ENCODE results near the gene TRAPPC8.

The TRAPPC8 gene
- long read RNA-seq, full-length matches to known transcripts = 1 of 9 reads
- long read RNA-seq, partial matches to known transcripts = 8 of 9 reads
- long read RNA-seq, other reads (novel, unspliced or antisense) = 0 of 9 reads

GRCh38 chr18:31942999-31943877 is at the start of gene TRAPPC8:
Gene TRAPPC8 (minus strand): TSS chr18:31943128. CDS start chr18:31942764, 364 bp downstream.
- peak; percentile 99 to 100 for DNase-seq (ENCODE audit: low read depth in 1 of 2, low spot score in 1 of 2)
- peak within 1 kb of the TSS; percentile 93 for H3K27ac ChIP-seq (replicated peaks)
- peak within 1 kb of the TSS; percentile 89 for H3K4me3 ChIP-seq (replicated peaks; ENCODE audit: insufficient read depth, low read length)
- H3K27me3 ChIP-seq (ENCODE audit: insufficient read depth, poor library complexity, severe bottlenecking) = no peaks in the 10 kb centered on the region
- peak; percentile 73 for TF ChIP-seq GABPA (IDR thresholded peaks at IDR 0.05; ENCODE audit: low read depth)
- TF ChIP-seq POLR2AphosphoS5 (IDR thresholded peaks at IDR 0.05; ENCODE audit: low read depth) = peak; percentile 87
- TF ChIP-seq CTCF (IDR thresholded peaks at IDR 0.05; ENCODE audit: insufficient read depth, low read length) = no peak
- no peak for TF ChIP-seq REST (IDR thresholded peaks at IDR 0.05; ENCODE audit: insufficient replicate concordance, low read depth)
- TF ChIP-seq SPI1 (IDR thresholded peaks at IDR 0.05; ENCODE audit: borderline replicate concordance, low read depth) = peak; percentile 90

- no peak overlapping the region for H3K4me3 ChIP-seq (replicated peaks; ENCODE audit: insufficient read depth, low read length)
- no peak overlapping the region for H3K27ac ChIP-seq (replicated peaks)
- TF ChIP-seq POLR2AphosphoS5 (IDR thresholded peaks at IDR 0.05; ENCODE audit: low read depth) (no peak), SPI1 (IDR thresholded peaks at IDR 0.05; ENCODE audit: borderline replicate concordance, low read depth) (no peak), GABPA (IDR thresholded peaks at IDR 0.05; ENCODE audit: low read depth) (no peak), CTCF (IDR thresholded peaks at IDR 0.05; ENCODE audit: insufficient read depth, low read length) (no peak), REST (IDR thresholded peaks at IDR 0.05; ENCODE audit: insufficient replicate concordance, low read depth) (no peak)
- no peaks in the 10 kb centered on the region for H3K27me3 ChIP-seq (ENCODE audit: insufficient read depth, poor library complexity, severe bottlenecking)
- DNase-seq (ENCODE audit: low read depth in 1 of 2, low spot score in 1 of 2) = no peak
Observed at GRCh38 chr18:31990823-31991222, 47.9 kb upstream of the TRAPPC8 start.

GRCh38 chr18:31983976-31984375 is 41.0 kb upstream of the TRAPPC8 start:
- H3K27me3 ChIP-seq (ENCODE audit: insufficient read depth, poor library complexity, severe bottlenecking) = no peaks in the 10 kb centered on the region
- no peak overlapping the region for H3K4me3 ChIP-seq (replicated peaks; ENCODE audit: insufficient read depth, low read length)
- TF ChIP-seq GABPA (IDR thresholded peaks at IDR 0.05; ENCODE audit: low read depth) (no peak), CTCF (IDR thresholded peaks at IDR 0.05; ENCODE audit: insufficient read depth, low read length) (no peak), REST (IDR thresholded peaks at IDR 0.05; ENCODE audit: insufficient replicate concordance, low read depth) (no peak), SPI1 (IDR thresholded peaks at IDR 0.05; ENCODE audit: borderline replicate concordance, low read depth) (no peak), POLR2AphosphoS5 (IDR thresholded peaks at IDR 0.05; ENCODE audit: low read depth) (no peak)
- DNase-seq (ENCODE audit: low read depth in 1 of 2, low spot score in 1 of 2) = no peak
- no peak overlapping the region for H3K27ac ChIP-seq (replicated peaks)
